Suprapubic skin (tissue), 4 donors: Measurements from ENCODE around the gene SEC24B.

Experiments used
- EP300 ChIP-seq: sonication (generic); formaldehyde crosslinking; IDR thresholded peaks from one replicate; pipeline ENCODE4 v1.6.1; 2017; ENCODE audit warnings: antibody characterized with exemption
- POLR2A ChIP-seq, 2 donors: fragments of 450-650 bp; IDR thresholded peaks; one replicate each; pipeline ENCODE4 v1.6.1; 2017; ENCODE audit warnings: antibody characterized with exemption in 2 of 2, mild to moderate bottlenecking in 2 of 2, moderate library complexity in 2 of 2
- POLR2AphosphoS5 ChIP-seq, 3 donors: sonication (generic); formaldehyde crosslinking; IDR thresholded peaks; one replicate each; pipeline ENCODE4 v1.6.1; 2017; ENCODE audit warnings: antibody characterized with exemption in 3 of 3
- TF ChIP-seq, protein P1 (sequence below), 2 donors: fragments of 200-600 bp in 1 of 2; fragments of 450-650 bp in 1 of 2; sonication (generic) in 1 of 2; IDR thresholded peaks; one replicate each; pipeline ENCODE4 v1.5.1; 2016 to 2019; ENCODE audit warnings: antibody characterized with exemption in 2 of 2, mild to moderate bottlenecking in 1 of 2, moderate library complexity in 1 of 2

DNA sequence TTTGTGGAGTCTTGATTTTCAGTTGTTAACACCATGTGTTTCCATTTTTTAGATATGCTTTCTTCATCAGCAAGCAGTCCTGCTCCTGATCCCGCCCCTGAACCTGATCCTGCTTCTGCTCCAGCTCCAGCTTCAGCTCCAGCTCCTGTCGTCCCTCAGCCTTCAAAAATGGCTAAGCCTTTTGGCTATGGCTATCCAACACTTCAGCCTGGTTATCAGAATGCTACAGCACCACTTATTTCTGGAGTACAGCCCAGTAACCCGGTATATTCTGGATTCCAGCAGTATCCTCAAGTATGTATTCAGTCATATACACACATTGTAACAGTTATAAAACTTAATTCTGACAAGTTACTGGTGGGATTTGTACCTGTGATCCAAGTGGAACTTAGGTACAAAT, 60.9 kb downstream of the SEC24B start:
- TF ChIP-seq, protein P1, sequence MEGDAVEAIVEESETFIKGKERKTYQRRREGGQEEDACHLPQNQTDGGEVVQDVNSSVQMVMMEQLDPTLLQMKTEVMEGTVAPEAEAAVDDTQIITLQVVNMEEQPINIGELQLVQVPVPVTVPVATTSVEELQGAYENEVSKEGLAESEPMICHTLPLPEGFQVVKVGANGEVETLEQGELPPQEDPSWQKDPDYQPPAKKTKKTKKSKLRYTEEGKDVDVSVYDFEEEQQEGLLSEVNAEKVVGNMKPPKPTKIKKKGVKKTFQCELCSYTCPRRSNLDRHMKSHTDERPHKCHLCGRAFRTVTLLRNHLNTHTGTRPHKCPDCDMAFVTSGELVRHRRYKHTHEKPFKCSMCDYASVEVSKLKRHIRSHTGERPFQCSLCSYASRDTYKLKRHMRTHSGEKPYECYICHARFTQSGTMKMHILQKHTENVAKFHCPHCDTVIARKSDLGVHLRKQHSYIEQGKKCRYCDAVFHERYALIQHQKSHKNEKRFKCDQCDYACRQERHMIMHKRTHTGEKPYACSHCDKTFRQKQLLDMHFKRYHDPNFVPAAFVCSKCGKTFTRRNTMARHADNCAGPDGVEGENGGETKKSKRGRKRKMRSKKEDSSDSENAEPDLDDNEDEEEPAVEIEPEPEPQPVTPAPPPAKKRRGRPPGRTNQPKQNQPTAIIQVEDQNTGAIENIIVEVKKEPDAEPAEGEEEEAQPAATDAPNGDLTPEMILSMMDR (IDR thresholded peaks at IDR 0.05): no peak
- TF ChIP-seq POLR2A (IDR thresholded peaks at IDR 0.05) (no peak), EP300 (no peak), POLR2AphosphoS5 (IDR thresholded peaks at IDR 0.05) (no peak)
